ENCODE measurements around the gene ULBP2.
A peak's percentile ranks its signal among the peaks of the same experiment; 100 is the strongest.
"Not testable (repeated sequence)": the region's sequence is repeated elsewhere in the genome, so short reads cannot be mapped to it uniquely, and the experiment has no call there.

Gene ULBP2

DNA sequence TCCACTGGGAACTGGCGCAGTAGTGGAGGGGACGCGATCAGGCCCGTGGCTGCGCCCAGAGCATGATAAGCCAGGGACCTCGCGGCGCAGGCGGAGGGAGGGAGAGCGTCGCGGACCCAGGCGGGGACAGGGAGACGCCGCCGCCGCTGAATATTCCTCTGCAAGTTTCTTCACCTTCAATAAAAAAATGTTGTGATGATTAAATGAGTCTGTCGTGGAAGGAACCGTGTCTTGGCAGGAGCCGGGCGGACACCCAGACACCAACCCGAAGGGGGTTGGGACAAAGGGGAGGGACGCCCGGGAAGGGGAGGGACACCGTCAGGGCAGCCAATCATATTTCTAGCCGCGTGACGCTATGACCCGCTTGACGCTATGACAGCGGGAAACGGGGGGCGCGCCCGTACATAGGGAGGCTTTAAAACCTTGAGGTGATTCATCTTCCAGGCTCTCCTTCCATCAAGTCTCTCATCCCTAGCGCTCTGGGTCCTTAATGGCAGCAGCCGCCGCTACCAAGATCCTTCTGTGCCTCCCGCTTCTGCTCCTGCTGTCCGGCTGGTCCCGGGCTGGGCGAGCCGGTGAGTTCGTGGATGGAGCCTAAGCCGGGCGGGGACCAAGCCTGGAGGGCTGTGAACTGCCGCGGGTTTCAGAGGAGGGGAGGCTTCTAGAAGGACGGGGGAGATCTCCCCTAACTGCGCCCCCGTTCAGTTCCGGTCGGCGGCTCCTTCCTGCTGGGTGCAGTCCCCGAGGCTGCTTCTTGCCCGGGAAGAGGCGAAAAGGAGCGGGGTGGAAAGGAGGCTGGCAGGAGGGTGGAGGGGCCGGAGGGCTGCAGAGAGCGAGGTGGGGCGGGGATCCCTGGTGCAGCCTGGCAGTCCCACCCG lies at the start of gene ULBP2:
TSS of gene ULBP2 (plus strand) at position 432 of the 878 bp plus-strand sequence. CDS start at position 491, 59 bp downstream.
- DNase-seq: peak; percentile 95

GRCh38 chr6:149895048-149895590 lies 46.7 kb upstream of the ULBP2 start:
- DNase-seq: no peak

- DNase-seq: no peak
These were observed 46.0 kb upstream of the ULBP2 start for GRCh38 chr6:149895833-149896271.

- no peak for DNase-seq
These were observed 45.3 kb upstream of the ULBP2 start for GRCh38 chr6:149896491-149896890.

GRCh38 chr6:149897015-149897697 lies 44.7 kb upstream of the ULBP2 start:
- DNase-seq: no peak

GRCh38 chr6:149897855-149898744 lies 43.7 kb upstream of the ULBP2 start, which contains the start of gene RAET1E:
RAET1E (minus strand) TSS chr6:149898113; CDS start chr6:149890901, 7,212 bp downstream.
- no peak for DNase-seq

GRCh38 chr6:149898966-149899365 lies 42.8 kb upstream of the ULBP2 start:
- no peak for DNase-seq

- DNase-seq: no peak
These were observed 42.3 kb upstream of the ULBP2 start for GRCh38 chr6:149899486-149899885.

- DNase-seq: no peak
These were observed 41.7 kb upstream of the ULBP2 start for GRCh38 chr6:149899926-149900619.

DNA sequence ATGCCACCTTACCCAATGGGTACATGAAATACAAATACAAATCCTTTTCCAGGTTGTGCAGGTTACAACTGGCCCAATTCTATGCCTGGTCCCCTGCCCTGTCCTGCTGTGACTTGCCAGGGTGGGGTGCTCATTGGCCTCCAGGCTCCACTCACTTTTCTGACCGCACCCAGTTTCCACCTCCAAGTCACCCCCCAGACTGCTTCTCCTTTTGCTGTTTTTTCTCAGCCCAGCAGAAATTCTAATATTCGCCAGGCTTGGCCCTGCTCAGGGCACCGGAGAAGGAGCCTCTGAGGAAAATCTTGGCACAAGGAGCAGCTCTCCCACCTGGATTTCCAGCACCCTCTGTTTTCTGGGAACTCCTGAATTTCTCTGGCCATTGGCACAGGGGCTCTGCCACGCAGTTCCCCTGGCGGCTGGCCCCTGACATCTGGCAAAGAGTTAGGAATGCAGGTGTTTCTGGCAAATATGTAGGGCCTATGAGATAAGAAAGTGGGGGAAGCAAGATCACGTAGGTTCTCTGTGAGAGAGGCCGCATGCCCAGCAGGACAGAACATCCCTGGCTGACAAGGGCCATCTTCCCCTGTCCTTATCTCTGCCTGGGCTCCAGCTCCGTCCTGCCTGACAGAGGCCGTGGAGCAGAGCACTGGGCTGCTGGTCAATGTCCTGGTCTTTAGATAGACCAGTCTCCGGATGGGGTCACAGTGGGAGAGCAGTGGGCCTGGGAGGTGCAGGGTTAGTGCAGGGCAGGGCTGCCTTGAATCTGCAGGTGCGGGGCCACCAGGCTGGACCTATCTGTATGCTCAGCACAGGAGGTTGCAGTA lies 41.0 kb upstream of the ULBP2 start:
- no peak for DNase-seq

- DNase-seq: no peak
These were observed 40.2 kb upstream of the ULBP2 start for GRCh38 chr6:149901444-149902140.

- no peak for DNase-seq
These were observed 37.7 kb upstream of the ULBP2 start for GRCh38 chr6:149903938-149904611.

- DNase-seq: no peak
These were observed 37.0 kb upstream of the ULBP2 start for GRCh38 chr6:149904661-149905370.

GRCh38 chr6:149905371-149905910 lies 36.4 kb upstream of the ULBP2 start:
- no peak for DNase-seq

DNA sequence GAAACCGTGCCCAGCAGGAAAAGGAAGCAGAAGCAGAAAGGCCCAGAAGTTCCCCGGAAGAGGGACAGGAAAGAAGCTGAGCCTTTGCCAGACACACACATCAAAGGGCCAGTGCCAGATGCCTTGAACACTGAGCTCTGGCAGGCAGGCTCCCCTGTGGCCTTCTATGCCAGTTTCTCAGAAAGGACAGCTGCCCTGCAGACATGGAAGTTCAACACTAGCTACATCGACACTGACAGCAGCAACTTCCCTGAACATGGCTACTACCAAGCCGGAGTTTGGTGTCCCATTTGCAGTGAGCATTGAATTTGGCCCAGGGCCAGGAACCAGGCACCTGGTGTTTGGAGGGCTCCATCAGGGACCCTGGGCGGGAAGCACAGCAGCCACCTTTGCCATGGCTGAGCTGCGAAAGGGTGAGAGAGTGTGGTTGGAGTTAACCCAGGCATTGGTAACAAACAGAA lies 35.9 kb upstream of the ULBP2 start:
- no peak for DNase-seq

DNA sequence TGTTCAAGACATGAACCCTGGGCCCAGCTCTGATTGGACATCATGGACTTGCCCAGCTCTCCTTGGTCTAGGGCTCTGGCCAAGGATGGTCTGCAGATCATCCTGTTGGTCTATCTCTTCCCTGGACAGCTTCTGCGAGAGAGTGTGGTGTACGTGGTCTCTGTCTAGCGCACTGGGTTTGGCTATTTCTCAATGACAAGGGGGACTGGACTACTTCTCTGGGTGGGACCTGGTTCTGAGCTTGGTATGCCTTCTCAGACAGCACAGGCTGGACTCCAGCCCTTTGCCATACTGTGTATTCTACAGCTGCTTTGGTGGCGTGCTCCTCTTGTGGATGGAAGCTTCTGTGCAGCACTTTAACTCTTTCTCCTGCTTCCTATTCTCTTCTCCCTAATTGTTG lies 35.4 kb upstream of the ULBP2 start:
- no peak for DNase-seq

- no peak for DNase-seq
These were observed 34.5 kb upstream of the ULBP2 start for GRCh38 chr6:149907317-149907716.

DNA sequence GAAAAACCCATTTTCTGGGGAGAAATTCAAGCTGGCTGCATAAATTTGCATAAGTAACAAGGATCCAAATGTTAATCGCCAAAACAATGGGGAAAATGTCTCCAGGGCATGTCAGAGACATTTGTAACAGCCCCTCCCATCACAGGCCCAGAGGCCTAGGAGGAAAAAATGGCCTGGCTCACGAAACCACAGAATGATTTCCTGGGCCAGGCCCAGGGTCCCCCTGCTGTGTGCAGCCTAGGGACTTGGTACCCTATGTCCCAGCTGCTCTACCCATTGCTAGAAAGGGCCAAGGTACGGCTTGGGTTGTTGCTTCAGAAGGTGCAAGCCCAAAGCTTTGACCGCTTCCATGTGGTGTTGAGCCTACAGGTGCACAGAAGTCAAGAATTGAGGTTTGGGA lies 33.3 kb upstream of the ULBP2 start:
- not testable (repeated sequence) for DNase-seq

All from CD4-positive, alpha-beta T cell treated with Interleukin-15 for 1 hour (primary cell).